ENCODE data around the gene PHKA1. TPM values are rescaled to one million over a fixed set of nuclear protein-coding genes. Genes with fewer than 3 reads are reported as not detected.
"Not testable (repeated sequence)": the region's sequence is repeated elsewhere in the genome, so short reads cannot be mapped to it uniquely, and the experiment has no call there.

The PHKA1 gene
- total RNA-seq, 1 donor from 2014 or later = 10.9 TPM

DNA sequence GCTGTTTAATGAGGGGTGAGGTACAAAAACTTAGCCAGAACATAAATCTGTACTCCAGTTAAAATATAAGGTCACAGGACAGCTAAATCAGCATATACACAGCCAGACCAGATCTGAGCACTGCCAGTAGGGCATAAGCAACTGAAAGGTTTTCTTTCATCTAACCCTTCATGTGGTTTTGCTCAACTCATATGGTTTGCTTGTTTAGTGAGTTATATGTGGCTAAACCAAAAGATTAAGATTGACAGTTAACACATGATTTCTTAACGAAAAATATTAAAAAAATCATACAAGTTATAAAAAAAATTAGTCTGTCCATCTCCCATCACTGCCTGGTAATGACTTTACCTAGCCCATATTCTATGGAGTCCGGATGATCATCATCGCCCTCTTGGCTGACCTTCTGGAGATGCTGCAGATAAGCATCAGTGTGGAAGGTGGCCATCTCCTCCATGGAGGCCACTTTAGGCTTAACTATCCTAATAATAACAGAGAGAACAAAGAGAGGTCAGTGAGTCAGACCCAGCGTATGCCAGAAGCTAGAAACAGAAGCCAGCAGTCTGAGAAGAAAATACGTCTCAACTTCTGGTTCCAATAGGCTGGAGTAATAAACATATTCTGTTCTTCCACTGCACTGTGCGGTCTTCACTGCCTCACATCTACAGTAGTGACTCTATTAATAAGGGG, 145.6 kb downstream of the PHKA1 start:
- Mint-ChIP-seq H3K27me3 (no peaks in the 10 kb centered on the region), H3K9me3 (no peaks in the 10 kb centered on the region), H3K4me3 (no peak overlapping the region), H3K36me3 (peaks cover 4% of the 10 kb centered on the region), H3K27ac (no peak overlapping the region), H3K4me1 (ENCODE audit: unreplicated experiment) (no peaks in the 10 kb centered on the region)
- no peak for DNase-seq (ENCODE audit: extremely low spot score, unreplicated experiment)
- TF ChIP-seq, protein P1, sequence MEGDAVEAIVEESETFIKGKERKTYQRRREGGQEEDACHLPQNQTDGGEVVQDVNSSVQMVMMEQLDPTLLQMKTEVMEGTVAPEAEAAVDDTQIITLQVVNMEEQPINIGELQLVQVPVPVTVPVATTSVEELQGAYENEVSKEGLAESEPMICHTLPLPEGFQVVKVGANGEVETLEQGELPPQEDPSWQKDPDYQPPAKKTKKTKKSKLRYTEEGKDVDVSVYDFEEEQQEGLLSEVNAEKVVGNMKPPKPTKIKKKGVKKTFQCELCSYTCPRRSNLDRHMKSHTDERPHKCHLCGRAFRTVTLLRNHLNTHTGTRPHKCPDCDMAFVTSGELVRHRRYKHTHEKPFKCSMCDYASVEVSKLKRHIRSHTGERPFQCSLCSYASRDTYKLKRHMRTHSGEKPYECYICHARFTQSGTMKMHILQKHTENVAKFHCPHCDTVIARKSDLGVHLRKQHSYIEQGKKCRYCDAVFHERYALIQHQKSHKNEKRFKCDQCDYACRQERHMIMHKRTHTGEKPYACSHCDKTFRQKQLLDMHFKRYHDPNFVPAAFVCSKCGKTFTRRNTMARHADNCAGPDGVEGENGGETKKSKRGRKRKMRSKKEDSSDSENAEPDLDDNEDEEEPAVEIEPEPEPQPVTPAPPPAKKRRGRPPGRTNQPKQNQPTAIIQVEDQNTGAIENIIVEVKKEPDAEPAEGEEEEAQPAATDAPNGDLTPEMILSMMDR (conservative IDR thresholded peaks at IDR 0.05) = no peak

DNA sequence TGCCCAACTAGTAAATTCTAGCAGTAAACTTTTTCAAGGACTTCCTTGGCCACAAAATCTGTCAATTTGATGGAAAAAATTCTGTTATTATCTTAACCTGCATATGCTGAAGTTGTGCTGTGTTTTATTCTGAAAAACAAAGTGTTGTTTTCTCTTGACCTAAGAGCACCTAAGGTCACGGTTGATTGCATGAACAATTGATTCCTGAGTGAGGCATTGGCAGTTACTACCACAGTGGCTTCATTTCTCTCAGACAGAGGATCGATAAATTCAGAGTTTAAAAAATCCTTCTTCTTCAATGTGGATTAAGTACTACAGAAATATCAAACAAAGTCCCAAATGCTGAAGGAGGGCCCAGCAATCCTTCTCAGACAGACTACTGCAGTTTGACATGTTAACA, 147.7 kb downstream of the PHKA1 start:
- DNase-seq (ENCODE audit: extremely low spot score, unreplicated experiment) = no peak
- no peak overlapping the region for H3K27ac Mint-ChIP-seq

DNA sequence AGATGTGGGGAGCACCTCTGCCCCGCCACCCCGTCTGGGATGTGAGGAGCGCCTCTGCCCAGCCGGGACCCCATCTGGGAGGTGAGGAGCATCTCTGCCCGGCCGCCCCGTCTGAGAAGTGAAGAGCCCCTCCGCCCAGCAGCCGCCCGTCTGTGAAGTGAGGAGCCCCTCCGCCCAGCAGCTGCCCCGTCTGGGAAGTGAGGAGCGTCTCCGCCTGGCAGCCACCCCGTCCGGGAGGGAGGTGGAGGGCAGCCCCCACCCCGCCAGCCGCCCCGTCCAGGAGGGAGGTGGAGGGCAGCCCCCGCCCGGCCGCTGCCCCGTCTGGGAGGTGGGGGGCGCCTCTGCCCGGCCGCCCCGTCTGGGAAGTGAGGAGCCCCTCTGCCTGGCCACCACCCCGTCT, 154.5 kb downstream of the PHKA1 start:
- H3K4me3 Mint-ChIP-seq; H3K27me3 Mint-ChIP-seq; DNase-seq (ENCODE audit: extremely low spot score, unreplicated experiment); H3K9me3 Mint-ChIP-seq; H3K27ac Mint-ChIP-seq; H3K4me1 Mint-ChIP-seq (ENCODE audit: unreplicated experiment): not testable (repeated sequence)
- peaks cover 25% of the 10 kb centered on the region for H3K36me3 Mint-ChIP-seq

More for the DNA sequence above, 147.7 kb downstream of the PHKA1 start:
- TF ChIP-seq, protein P1 (conservative IDR thresholded peaks at IDR 0.05) = no peak
- Mint-ChIP-seq H3K27me3 (no peaks in the 10 kb centered on the region), H3K9me3 (no peaks in the 10 kb centered on the region), H3K4me3 (no peak overlapping the region), H3K4me1 (ENCODE audit: unreplicated experiment) (no peaks in the 10 kb centered on the region), H3K36me3 (peaks cover 12% of the 10 kb centered on the region)

DNA sequence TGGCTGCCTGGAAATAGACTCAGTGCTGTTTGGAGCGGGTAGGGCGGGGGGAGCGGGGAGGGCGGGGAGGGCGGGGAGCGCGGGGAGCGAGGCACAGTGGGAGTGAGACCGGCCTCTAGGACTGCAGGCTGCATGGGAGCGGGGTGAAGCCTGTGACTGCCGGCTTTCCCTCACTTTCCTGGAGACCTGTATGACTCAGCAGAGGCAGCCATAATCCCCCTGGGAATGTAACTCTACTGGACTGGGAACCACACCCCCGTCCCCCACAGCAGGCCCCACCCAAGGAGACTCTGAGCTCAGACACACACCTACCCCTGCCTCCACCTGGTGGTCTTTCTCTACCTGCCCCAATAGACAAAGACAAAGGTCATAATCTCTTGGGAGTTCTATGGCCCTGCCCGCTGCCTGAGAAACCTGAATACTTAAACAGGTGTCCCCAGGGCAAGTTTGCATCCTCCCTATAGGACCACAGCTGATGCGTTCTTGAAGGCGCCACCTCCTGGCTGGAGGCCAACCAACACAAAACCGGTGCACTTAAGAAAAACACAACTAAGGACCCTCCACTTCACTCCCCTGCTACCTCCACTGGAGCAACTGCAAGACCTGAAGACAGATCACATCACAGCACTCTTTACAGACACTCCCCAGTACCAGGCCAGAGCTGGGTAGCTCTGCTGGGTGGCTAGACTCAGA, 159.5 kb downstream of the PHKA1 start:
- Mint-ChIP-seq H3K27me3 (no peaks in the 10 kb centered on the region), H3K4me3 (peak overlapping the region; percentile 61), H3K27ac (peak overlapping the region; percentile 93), H3K4me1 (ENCODE audit: unreplicated experiment) (peaks cover 7% of the 10 kb centered on the region), H3K9me3 (peaks cover 4% of the 10 kb centered on the region), H3K36me3 (peaks cover 15% of the 10 kb centered on the region)
- TF ChIP-seq, protein P1 (conservative IDR thresholded peaks at IDR 0.05) = peak; percentile 25
- DNase-seq (ENCODE audit: extremely low spot score, unreplicated experiment) = no peak

DNA sequence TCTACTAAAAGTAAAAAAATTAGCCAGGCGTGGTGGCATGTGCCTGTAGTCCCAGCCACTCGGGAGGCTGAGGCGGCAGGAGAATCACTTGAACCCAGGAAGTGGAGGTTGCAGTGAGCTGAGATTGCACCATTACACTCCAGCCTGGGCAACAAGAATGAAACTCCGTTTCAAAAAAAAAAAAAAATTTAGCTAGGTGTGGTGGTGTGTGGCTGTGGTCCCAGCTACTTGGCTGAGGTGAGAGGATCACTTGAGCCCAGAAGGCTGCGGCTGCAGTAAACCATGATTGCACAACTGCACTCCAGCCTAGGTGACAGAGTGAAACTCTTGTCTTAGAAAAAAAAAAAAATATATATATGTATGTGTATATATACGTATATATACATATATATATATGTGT, 161.7 kb downstream of the PHKA1 start:
- not testable (repeated sequence) for H3K27me3 Mint-ChIP-seq; H3K36me3 Mint-ChIP-seq; H3K27ac Mint-ChIP-seq; H3K4me1 Mint-ChIP-seq (ENCODE audit: unreplicated experiment); H3K9me3 Mint-ChIP-seq; H3K4me3 Mint-ChIP-seq; DNase-seq (ENCODE audit: extremely low spot score, unreplicated experiment)

DNA sequence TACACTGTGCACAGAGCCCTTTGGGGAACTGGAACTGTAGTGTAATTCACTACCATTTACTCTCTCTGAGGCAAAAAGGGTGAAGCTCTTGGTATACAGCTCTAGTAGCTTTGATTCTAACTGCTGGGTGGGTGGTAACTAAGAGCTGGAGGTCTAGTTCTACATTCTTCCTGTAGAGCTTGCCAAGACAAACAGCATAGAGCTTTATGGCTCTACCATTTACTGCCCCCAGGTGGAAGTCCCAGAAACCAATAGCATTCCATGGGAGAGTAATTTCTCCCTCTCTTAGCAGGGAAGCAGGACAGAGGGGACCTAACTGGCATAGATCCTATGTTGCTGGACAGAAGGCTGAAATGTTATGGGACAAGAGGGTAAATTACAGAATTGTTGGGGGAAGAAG, 168.1 kb downstream of the PHKA1 start:
- Mint-ChIP-seq H3K27ac (no peak overlapping the region), H3K4me3 (no peak overlapping the region), H3K27me3 (no peaks in the 10 kb centered on the region), H3K36me3 (peaks cover 5% of the 10 kb centered on the region), H3K9me3 (no peaks in the 10 kb centered on the region), H3K4me1 (ENCODE audit: unreplicated experiment) (no peaks in the 10 kb centered on the region)
- TF ChIP-seq, protein P1 (conservative IDR thresholded peaks at IDR 0.05) = no peak
- no peak for DNase-seq (ENCODE audit: extremely low spot score, unreplicated experiment)
